ENCODE results near the gene ARHGAP24. TPM values are rescaled to one million over a fixed set of nuclear protein-coding genes. Genes with fewer than 3 reads are reported as not detected.
"Not testable (repeated sequence)": the region's sequence is repeated elsewhere in the genome, so short reads cannot be mapped to it uniquely, and the experiment has no call there.

Gene ARHGAP24
- total and polyA plus RNA-seq, 2 donors (not counting 1 experiment from before 2014, with no cell fraction given), result 15.9 to 40.5 TPM

DNA sequence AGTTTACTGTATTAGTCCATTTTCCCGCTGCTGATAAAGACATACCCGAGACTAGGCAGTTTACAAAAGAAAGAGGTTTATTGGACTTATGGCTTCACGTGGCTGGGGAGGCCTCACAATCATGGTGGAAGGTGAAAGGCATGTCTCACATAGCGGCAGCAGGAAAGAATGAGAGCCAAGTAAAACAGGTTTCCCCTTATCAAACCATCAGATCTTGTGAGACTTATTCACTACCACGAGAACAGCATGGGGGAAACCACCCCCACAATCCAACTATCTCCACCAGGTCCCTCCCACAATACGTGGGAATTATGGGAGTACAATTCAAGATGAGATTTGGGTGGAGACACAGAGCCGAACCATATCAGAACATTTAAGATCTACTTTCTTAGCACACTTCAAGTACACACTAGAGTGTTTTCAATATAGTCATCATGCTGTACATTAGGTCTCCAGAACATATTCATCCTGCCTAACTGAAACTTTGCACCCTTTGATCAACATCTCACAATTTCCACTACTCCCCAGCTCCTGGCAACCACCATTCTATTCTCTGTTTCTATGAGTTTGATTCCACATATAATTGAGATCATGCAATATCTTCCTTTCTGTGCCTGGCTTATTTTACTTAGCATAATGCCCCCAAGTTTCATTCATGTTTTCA lies 341.0 kb downstream of the ARHGAP24 start:
- H3K27ac ChIP-seq (ENCODE audit: insufficient read depth, low read length), result no peak overlapping the region
- no peaks in the 10 kb centered on the region for H3K36me3 ChIP-seq (ENCODE audit: control insufficient read depth, insufficient read depth, low read length)
- no peak overlapping the region for H3K4me2 ChIP-seq (ENCODE audit: extremely low read depth, insufficient read depth, low read length)
- no peaks in the 10 kb centered on the region for H3K9me3 ChIP-seq (ENCODE audit: control insufficient read depth, insufficient read depth, low read depth, low read length)
- no peak overlapping the region for H3K4me3 ChIP-seq (replicated peaks in 1 of 4; ENCODE audit: control extremely low read depth in 1 of 4, insufficient read depth in 1 of 4, low read depth in 3 of 4, low read length in 4 of 4)
- H3K79me2 ChIP-seq (ENCODE audit: control insufficient read depth, insufficient read depth, low read length), result no peaks in the 10 kb centered on the region
- DNase-seq (ENCODE audit: low read depth in 2 of 2), result no peak
- no peak overlapping the region for H3K9ac ChIP-seq (ENCODE audit: insufficient read depth, low read length)
- no peaks in the 10 kb centered on the region for H3K27me3 ChIP-seq (ENCODE audit: control insufficient read depth, insufficient read depth, low read length)
- TF ChIP-seq, protein P1, sequence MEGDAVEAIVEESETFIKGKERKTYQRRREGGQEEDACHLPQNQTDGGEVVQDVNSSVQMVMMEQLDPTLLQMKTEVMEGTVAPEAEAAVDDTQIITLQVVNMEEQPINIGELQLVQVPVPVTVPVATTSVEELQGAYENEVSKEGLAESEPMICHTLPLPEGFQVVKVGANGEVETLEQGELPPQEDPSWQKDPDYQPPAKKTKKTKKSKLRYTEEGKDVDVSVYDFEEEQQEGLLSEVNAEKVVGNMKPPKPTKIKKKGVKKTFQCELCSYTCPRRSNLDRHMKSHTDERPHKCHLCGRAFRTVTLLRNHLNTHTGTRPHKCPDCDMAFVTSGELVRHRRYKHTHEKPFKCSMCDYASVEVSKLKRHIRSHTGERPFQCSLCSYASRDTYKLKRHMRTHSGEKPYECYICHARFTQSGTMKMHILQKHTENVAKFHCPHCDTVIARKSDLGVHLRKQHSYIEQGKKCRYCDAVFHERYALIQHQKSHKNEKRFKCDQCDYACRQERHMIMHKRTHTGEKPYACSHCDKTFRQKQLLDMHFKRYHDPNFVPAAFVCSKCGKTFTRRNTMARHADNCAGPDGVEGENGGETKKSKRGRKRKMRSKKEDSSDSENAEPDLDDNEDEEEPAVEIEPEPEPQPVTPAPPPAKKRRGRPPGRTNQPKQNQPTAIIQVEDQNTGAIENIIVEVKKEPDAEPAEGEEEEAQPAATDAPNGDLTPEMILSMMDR (conservative IDR thresholded peaks at IDR 0.05 in 1 of 2, IDR thresholded peaks at IDR 0.05 in 1 of 2; ENCODE audit: low read depth in 1 of 2, low read length in 2 of 2), result no peak
- no peak for TF ChIP-seq EZH2 (IDR thresholded peaks at IDR 0.05; ENCODE audit: low read length, missing control alignments)
- no peaks in the 10 kb centered on the region for H4K20me1 ChIP-seq (ENCODE audit: control insufficient read depth, extremely low read depth, insufficient read depth, low read length)
- H3K4me1 ChIP-seq (ENCODE audit: control insufficient read depth, extremely low read depth, insufficient read depth, low read length), result no peaks in the 10 kb centered on the region
- H2AFZ ChIP-seq (ENCODE audit: low read length), result no peak overlapping the region

DNA sequence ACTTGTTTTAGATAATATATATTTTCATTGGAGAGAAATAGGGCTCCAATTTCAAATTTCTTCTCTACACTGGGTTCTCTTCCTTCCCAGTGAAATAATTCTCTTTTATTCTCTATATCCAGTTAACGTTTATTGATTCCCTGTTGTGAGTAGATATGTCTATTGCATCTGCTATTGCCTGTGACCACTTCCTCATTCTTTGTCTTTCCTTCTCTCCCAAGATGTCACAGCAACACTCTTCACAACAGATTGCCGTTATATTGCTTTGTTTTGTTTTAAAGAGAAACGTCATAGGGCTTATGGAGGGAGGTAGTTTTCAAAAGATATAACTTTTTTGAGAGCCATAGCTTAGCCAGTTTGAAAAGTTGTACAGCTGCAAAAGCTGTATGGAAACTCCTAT lies 343.8 kb downstream of the ARHGAP24 start:
- Histone ChIP-seq H2AFZ (ENCODE audit: low read length) (no peak overlapping the region), H3K36me3 (ENCODE audit: control insufficient read depth, insufficient read depth, low read length) (no peaks in the 10 kb centered on the region), H3K79me2 (ENCODE audit: control insufficient read depth, insufficient read depth, low read length) (no peaks in the 10 kb centered on the region), H3K9ac (ENCODE audit: insufficient read depth, low read length) (no peak overlapping the region), H3K4me2 (ENCODE audit: extremely low read depth, insufficient read depth, low read length) (no peak overlapping the region), H3K9me3 (ENCODE audit: control insufficient read depth, insufficient read depth, low read depth, low read length) (no peaks in the 10 kb centered on the region), H4K20me1 (ENCODE audit: control insufficient read depth, extremely low read depth, insufficient read depth, low read length) (no peaks in the 10 kb centered on the region), H3K27me3 (ENCODE audit: control insufficient read depth, insufficient read depth, low read length) (no peaks in the 10 kb centered on the region), H3K4me1 (ENCODE audit: control insufficient read depth, extremely low read depth, insufficient read depth, low read length) (peaks cover 3% of the 10 kb centered on the region), H3K27ac (ENCODE audit: insufficient read depth, low read length) (no peak overlapping the region), H3K4me3 (replicated peaks in 1 of 4; ENCODE audit: control extremely low read depth in 1 of 4, insufficient read depth in 1 of 4, low read depth in 3 of 4, low read length in 4 of 4) (no peak overlapping the region)
- DNase-seq (ENCODE audit: low read depth in 2 of 2), result no peak
- TF ChIP-seq, protein P1 (conservative IDR thresholded peaks at IDR 0.05 in 1 of 2, IDR thresholded peaks at IDR 0.05 in 1 of 2; ENCODE audit: low read depth in 1 of 2, low read length in 2 of 2), result no peak
- no peak for TF ChIP-seq EZH2 (IDR thresholded peaks at IDR 0.05; ENCODE audit: low read length, missing control alignments)

DNA sequence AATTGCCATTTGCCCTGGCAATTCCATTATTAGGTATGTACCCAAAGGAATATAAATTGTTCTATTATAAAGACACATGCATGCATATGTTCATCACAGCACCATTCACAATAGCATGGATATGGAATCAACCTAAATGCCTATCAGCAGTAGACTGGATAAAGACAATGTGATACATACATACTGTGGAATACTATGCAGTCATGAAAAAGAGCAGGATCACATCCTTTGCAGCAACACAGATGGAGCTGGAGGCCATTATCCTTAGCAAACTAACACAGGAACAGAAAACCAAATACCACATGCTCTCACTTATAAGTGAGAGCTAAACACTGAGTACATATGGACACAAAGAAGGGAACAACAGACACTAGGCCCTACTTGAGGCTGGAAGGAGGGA lies 345.2 kb downstream of the ARHGAP24 start:
- H3K27ac ChIP-seq (ENCODE audit: insufficient read depth, low read length); DNase-seq (ENCODE audit: low read depth in 2 of 2); H3K9ac ChIP-seq (ENCODE audit: insufficient read depth, low read length); H3K79me2 ChIP-seq (ENCODE audit: control insufficient read depth, insufficient read depth, low read length); H3K4me1 ChIP-seq (ENCODE audit: control insufficient read depth, extremely low read depth, insufficient read depth, low read length); H4K20me1 ChIP-seq (ENCODE audit: control insufficient read depth, extremely low read depth, insufficient read depth, low read length); H3K36me3 ChIP-seq (ENCODE audit: control insufficient read depth, insufficient read depth, low read length); H3K4me3 ChIP-seq (replicated peaks in 1 of 4; ENCODE audit: control extremely low read depth in 1 of 4, insufficient read depth in 1 of 4, low read depth in 3 of 4, low read length in 4 of 4); H3K27me3 ChIP-seq (ENCODE audit: control insufficient read depth, insufficient read depth, low read length); H2AFZ ChIP-seq (ENCODE audit: low read length); H3K4me2 ChIP-seq (ENCODE audit: extremely low read depth, insufficient read depth, low read length); H3K9me3 ChIP-seq (ENCODE audit: control insufficient read depth, insufficient read depth, low read depth, low read length): not testable (repeated sequence)
